Stimulated activated CD4-positive, alpha-beta T cell treated with anti-CD3 and anti-CD28 coated beads, TNF-alpha, amount 100 ng/mL, for 48 hours (primary cell): ENCODE measurements around the gene ELAC1.
"Not testable (repeated sequence)": the region's sequence is repeated elsewhere in the genome, so short reads cannot be mapped to it uniquely, and the experiment has no call there.

ENCODE experiments used
- DNase-seq, 3 donors: peaks; one replicate each; pipeline ENCODE4 v3.0.0-alpha.2; 2020; ENCODE audit warnings: low read depth in 3 of 3

Gene ELAC1

DNA sequence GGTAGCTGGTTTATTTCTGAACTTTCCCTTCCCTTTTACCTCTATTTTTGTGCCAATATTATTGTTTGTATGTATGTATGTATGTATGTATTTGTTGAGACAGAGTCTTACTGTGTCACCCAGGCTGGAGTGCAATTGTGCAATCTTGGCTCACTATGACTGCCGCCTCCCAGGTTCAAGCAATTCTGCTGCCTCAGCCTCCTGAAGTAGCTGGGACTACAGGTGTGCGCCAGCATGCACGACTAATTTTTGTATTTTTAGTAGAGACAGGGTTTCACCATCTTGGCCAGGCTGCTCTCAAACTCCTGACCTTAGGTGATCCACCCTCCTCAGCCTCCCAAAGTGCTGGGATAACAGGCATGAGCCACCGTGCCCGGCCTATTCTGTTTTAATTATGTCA is 4.6 kb downstream of the ELAC1 start:
- not testable (repeated sequence) for DNase-seq

DNA sequence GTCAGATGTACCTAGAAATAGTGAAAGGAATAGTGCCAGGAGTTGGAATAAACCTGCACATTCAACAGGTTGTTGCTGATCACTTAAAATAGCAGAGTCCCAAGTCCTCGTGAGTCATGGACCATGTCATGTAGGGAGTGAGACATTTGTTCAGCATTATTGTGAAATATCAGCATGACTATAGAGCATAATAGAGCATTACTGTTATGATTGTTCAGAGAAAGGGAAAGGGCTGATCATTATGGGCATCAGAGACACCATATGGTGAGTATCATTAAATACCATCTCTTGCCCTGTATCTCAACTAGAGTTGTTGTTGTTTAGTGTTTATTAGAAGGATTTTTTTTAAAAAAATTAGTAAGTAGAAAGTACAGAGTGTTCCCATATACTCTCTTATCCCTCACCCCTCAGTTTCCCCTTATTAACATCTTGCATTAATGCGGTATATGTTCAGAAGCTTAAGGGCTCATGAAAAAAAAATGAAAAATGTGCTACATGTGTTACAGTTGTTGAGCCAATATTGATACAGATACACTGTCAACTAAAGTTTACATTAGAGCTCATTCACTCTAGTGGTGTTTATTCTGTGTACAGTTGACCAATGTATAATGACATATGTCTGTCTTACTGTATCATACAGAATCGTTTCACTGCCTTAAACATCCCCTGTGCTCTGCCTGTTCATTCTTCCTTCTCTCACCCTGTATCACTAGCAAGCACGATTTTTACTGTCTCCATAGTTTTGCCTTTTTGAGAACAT is 5.7 kb downstream of the ELAC1 start:
- no peak for DNase-seq

DNA sequence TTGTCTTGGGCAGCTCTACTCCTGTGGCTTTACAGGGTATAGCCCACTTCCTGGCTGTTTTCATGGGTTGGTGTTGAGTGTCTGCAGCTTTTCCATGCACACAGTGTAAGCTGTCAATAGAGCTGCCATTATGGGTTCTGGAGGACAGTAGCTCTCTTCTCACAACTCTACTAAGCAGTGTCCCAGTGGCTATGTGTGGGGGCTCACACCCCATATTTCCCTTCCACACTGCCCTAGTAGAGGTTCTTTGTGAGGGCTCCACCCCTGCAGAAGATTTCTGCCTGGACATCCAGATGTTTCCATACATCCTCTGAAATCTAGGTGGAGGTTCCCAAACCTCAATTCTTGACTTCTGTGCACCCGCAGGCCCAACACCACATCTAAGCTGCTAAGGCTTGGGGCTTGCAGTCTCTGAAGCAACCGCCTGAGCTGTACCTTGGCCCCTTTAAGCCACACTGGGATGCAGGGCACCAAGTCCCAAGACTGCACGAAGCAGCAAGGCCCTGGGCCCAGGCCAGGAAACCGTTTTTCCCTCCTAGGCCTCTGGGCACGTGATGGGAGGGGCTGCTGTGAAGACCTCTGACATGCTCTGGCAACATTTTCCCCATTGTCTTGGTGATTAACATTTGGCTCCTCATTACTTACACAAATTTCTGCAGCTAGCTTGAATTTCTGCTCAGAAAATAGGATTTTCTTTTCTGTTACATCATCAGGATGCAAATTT is 9.4 kb downstream of the ELAC1 start:
- DNase-seq: no peak

DNA sequence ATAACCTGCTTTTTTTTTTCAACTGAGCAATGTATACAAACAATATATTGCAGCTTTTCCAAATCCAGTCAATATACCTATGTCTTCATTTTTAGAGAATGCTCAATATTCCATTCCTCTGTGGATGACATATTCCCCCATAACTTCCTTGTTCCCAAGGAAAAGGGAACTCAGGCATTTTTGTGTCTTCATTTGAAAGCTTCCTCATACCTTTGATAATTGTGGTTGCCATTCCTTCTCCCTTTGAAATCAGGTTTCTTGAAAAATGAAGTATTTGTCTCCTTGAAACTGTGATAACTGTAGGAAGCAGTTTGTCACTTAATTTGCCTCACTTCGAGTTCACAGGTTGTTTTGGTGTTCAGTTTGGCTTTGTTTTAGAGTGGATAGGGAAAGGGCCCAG is 13.5 kb downstream of the ELAC1 start:
- DNase-seq: no peak

DNA sequence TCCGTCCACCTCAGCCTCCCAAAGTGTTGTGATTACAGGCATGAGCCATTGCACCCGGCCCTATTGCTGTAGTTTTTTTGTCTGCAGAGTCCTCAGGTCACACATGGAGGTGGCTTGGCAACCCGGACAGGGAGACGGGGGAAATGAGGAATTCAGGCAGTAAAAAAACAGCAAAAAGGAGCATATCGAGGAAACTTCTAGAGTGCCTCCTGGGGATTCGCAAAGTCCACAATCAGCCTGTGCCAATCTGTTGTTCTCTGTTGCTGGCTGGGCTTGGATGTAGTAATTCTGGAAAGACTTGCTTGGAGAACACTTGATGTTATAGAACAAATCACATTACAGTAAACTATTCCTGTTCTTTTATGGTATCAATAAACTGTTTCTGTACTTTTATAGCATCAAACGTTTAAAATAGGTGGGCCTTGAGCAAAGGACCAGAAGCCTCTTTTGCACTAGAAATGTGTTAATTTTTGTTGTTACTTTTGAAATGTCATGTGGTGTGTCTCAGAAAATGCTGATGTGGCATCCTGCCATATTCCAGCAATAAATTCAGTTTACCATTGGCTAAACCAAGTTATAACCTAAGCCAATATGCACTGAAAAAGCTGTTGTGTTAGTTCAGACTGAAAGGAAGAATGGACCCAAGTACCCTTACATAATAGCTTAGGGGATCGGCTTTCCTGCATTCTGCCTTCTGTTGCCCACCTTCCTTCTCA is 14.4 kb downstream of the ELAC1 start:
- no peak for DNase-seq

DNA sequence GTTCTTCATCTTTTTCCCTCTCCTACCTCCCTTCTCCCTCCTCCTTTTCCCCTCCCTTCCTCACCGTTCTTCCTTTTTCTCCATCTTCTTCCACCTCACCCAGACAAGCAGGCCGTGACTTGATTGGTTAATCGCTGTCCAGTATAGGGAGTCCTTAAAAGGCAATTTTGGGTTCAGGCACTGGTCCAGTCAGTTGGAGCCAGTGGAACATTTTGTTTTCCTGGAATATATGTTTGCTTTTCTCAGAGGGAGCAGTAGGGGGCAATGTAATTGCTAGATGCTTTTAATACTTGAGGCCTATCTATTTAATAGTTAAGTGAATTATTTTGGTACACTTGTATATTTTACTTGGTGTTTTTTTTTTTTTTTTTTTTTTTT is 15.0 kb downstream of the ELAC1 start:
- DNase-seq: no peak

DNA sequence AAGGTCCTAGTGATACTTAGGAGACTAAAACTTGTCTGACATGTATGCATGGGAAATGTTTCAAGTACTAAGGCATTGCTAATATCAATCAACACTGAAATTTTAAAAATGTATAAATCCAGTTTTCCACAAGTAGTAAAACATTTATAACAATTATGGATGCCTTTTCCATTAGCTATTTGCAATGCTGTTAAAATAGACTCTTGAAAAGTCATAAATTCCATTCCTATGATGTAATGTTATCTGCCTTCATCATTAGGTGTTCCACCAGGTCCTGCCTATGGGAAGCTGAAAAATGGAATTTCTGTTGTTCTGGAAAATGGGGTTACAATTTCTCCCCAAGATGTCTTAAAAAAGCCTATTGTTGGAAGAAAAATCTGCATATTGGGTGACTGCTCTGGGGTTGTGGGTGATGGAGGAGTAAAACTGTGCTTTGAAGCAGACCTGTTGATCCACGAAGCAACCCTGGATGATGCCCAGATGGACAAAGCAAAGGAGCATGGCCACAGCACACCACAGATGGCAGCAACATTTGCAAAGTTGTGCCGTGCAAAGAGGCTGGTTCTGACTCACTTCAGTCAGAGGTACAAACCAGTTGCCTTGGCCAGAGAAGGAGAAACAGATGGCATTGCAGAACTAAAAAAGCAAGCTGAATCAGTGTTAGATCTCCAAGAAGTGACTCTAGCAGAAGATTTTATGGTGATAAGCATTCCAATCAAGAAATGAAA is 18.7 kb downstream of the ELAC1 start:
- no peak for DNase-seq

DNA sequence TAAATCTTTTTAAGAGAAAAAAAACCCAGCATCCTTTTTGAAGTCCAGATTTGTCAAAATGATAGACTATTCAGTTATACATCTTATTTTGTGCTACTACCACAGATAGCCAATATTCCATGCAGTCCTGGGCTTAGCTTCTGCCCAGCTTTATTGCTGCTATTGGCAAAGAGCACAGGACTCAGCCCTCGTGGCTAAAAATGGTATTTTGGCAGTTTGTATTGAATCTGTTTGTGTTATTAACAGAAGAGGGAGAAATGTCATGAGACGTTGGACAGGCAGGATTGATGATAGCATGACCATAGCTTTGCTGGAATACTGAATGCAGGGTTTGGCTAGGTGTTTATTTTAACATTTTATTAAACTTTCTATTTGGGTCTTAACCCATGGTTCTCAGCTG is 19.4 kb downstream of the ELAC1 start:
- no peak for DNase-seq

DNA sequence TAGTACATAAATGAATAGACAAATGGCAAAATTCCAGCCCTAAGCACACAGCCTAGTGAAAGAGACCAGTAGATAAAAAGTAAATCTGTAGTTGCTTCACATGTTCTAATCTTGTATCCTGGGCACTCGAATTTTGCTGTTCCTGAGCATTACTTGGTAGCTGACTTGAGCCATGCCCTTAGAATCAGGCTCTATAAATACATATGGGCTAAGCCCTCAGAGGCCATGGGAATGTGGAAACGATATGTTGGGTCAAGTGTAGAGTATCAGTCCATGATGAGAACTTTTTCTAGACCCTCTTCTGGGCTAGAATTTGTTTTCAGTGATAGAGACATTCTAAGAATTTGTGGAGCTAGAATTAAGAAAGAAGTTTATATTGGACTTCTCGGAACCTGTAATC is 21.9 kb downstream of the ELAC1 start:
- DNase-seq: no peak

DNA sequence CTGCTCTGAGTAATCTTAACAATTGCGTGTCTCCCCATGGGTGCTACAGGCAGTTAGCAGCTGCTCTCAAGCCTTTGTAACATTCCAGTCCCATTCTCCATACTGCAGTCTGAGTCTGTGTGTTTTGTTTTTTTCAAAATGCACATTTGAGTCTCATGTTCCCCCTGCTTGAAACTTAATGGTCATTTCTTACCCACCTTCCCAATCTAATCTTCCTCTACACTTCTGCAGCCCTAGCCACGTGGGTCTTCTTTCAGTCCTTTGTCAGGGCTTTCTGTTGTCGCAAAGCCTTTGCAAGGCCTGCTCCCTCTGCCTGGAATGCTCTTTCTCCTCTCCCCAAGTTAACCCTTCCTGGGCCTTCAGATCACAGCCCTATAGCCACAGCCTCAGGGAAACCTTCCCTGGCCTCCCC is 24.5 kb downstream of the ELAC1 start:
- no peak for DNase-seq

DNA sequence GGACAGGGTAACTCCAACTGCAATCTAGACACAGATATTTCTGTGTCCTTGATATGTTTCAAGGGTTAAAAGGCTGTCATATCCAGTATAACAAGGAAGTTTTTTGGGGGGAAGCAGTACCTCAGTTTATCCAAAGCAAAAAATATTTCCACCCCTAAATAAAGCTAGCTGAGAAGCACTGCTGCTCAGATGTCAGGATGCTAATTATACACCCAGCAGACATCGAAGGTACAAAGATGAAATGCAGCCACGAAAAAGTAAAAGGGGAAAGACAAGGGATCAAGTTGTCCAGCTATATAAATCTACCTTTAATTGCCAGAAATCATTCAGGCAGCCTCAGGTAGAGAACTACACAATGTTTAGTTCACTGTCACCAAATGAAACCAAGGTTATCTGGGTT is 26.2 kb downstream of the ELAC1 start:
- DNase-seq: no peak

DNA sequence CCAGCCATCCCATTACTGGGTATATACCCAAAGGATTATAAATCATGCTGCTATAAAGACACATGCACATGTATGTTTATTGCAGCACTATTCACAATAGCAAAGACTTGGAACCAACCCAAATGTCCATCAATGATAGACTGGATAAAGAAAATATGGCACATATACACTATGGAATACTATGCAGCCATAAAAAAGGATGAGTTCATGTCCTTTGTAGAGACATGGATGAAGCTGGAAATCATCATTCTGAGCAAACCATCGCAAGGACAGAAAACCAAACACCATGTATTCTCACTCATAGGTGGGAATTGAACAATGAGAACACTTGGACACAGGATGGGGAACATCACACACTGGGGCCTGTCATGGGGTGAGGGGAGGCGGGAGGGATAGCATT is 35.3 kb downstream of the ELAC1 start:
- DNase-seq: not testable (repeated sequence)

DNA sequence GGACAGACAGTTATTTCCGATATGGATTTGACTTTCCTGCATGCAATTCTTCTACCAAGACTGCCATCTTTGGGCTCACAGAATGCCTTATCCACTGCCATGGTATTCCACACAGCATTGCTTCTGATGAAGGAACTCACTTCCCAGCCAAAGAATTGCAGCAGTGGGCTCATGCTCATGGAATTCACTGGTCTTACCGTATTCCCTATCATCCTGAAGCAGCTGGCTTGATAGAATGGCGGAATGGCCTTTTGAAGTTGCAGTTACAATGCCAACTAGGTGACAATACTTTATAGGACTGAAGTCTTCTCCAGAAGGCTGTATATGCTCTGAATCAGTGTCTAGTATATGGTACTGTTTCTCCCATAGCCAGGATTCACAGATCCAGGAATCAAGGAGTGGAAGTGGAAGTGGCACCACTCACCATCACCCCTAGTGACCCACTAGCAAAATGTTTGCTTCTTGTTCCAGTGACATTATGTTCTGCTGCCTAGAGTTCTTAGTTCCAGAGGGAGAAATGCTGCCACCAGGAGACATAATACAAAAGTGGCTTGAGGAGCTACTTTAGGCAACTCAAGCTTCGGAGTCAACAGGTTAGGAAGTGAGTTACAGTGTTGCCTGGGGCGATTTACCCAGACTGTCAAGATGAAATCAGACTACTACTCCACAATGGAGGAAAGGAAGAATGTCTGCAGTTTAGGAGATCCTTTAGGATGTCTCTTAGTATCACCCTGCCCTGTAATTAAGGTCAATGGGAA is 38.4 kb downstream of the ELAC1 start:
- no peak for DNase-seq

DNA sequence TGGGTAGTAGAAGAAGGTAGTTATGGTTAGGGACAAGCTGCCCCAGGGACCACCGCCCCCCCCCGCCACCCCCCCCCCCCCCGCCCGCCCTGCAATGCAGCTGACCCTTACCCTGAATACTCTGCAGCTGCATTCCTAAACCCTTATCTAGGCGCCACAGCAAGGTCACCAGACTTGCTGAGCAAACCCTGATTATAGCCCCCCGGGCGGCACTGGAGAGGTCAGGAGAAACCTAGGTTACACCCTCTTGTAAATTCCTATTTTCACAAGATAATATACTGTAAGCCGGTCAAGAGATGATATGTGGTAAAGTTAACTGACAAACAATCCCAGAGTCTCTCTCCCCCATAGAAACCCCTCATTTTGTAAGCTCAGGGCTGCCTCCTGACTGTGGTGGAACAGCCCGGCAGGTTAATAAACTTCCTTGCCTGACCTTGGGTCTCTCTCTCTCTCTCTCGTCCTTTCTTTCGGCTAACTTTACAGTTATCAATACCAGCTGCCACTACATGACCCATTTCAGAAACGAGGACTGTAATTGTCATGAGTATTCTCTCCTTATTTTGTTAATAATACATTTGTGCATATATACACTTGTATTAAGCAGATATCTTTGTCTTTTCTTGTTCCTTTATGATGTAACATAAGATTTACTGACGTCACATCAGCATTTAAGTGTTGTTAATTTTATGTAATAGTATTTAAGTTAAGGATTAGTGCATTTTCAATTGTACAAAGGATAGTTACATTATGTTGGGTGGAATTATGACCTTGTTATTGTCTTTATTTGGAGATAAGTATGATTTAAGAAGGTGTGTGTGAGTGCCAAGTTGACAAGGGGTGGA is 39.3 kb downstream of the ELAC1 start:
- DNase-seq: no peak

DNA sequence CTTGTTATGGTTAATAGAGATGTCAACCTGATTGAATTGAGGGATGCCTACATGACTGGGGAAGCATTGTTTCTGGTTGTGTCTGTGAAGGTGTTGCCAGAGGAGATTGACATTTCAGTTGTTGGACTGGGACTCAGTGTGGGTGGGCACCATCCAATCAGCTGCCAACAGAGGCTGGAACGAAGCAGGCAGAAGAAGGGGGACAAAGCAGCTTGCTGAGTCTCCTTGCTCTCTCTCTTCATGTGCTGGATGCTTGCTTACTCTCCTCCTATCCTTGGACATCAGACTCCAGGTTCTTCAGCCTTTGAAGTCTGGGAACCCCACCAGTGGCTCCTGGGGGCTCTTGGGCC is 39.9 kb downstream of the ELAC1 start:
- DNase-seq: no peak

DNA sequence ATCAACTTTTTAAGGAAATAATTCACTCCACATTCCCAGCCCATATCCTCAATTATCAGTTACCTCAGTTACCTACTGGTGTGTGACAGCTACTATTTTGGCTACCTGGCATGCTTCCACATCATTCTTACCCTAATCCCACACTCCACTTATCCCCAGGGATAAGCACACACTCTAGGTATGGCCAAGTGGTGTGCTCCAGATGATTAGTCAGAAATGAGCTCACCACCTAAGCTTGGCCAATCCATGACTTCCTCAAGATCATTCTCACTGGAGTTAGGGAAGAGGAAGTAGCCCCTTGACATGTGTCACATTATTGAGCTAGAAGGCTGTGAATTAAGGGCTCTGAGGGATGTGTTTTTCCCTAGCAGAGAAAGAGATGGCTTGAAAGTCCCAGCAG is 41.2 kb downstream of the ELAC1 start:
- no peak for DNase-seq

DNA sequence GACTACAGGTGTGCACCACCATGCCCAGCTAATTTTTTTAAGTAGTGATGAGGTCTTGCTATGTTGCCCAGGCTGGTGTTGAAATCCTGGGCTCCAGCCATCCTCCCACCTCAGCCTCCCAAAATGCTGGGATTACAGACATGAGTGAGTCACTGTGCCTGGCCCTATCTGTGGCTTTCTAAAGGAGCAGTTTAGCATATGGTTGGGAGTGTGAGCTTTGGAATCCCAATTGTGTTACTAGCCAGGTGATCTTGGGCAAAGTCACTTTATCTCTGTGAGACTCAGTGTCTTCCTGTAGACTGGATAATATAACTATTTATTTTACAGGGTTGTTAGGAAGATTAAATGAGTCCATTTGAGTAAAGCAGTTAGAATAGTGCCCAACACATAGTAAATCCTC is 42.4 kb downstream of the ELAC1 start:
- DNase-seq: no peak

DNA sequence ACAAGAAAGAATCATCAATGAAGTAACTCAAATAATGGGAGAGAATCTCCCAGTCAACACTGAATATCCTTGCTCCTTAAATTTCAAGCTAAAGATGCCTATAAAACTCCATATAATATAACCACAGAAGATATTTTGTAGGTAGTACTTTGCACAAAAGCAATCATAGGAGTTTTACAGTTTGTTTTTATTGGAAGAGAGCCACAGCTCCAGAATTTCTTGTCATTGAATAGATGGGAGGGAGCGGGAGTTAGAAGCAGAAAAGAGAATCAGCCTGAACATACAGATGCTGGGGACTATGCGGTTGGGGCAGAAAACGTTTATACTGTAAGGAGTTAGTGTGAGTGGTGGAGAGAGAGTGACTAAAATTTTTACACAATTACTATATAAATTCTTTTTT is 43.9 kb downstream of the ELAC1 start:
- no peak for DNase-seq

DNA sequence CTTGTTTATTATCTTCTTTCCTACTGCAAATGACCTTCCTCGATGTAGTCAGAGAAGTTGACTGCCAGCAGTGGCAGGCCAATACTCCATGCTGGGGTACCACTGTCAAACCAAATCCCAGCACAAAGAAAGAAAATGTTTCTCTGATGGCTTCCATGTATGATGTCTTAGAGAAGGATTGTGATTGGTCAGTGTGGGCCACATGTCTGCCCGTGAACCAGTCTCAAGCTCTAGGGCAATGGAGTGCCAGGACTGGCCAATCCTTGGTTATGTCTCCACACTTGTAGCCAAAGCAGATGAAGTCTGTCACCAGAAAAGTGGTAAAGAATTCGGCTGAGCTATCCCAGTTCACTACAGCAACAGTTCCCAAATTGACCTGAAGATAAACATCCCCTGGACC is 44.6 kb downstream of the ELAC1 start:
- DNase-seq: no peak

DNA sequence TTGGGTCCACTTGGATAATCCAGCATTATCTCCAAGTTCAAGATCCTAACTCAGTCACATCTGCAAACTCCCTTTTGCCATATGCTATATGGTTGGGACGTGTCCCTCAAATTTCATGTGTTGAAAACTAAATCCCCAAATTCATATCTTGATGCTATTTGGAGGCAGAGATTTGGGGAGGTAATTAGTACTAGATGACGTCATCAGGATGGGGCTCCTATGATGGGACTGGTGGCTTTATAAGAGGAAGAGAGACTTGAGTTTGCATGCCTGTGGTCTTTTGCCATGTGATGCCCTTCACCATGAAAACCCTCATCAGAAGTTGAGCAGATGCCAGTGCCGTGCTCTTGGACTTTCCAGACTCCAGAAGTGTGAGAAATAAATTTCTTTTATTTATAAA is 45.4 kb downstream of the ELAC1 start:
- DNase-seq: no peak
